IMR-90 (cell line): Measurements from ENCODE around the gene OPN1LW. TPM values are rescaled to one million over a fixed set of nuclear protein-coding genes. Genes with fewer than 3 reads are reported as not detected.

Experiments
- ATAC-seq: fragments of 200-7000 bp; cut with Tn5 transposase; 2 replicates; pipeline ENCODE4 v1.9.1; 2020; ENCODE audit warnings: low read depth, mild to moderate bottlenecking, moderate library complexity
- BruUV-seq: library from RNA; stranded (reverse); fragments of 400-500 nt; replicated peaks from 2 replicates; lab custom pipeline; 2021; lab: Mats Ljungman, UMichigan
- CTCF ChIA-PET: fragments of 300-600 bp; formaldehyde crosslinking; extraction: SDS; loops from one replicate; lab custom pipeline; 2021; ENCODE audit warnings: antibody characterized with exemption; lab: Yijun Ruan, JAX
- POLR2A ChIA-PET: fragments of 300-600 bp; sonication (Branson Sonifier 250); formaldehyde crosslinking; loops from one replicate; lab custom pipeline; 2022; ENCODE audit warnings: antibody characterized with exemption; ENCODE audit not compliant: unreplicated experiment; lab: Charles Lee
- DNase-seq: peaks from one replicate; pipeline ENCODE4 v3.0.0; 2013
- H2AFZ ChIP-seq: replicated peaks from 2 replicates; pipeline ENCODE3; 2013; ENCODE audit warnings: low read length, mild to moderate bottlenecking; ENCODE audit not compliant: poor library complexity
- H2AK5ac ChIP-seq: 2 replicates; pipeline ENCODE4 v1.6.1; 2013; ENCODE audit warnings: low read depth, low read length, inconsistent platforms
- H2AK9ac ChIP-seq: replicated peaks from 2 replicates; pipeline ENCODE3; 2013; ENCODE audit warnings: mild to moderate bottlenecking, low read depth, low read length, moderate library complexity; ENCODE audit not compliant: poor library complexity
- H2BK120ac ChIP-seq: 2 replicates; pipeline ENCODE4 v1.6.1; 2013; ENCODE audit warnings: low read depth, low read length, inconsistent platforms
- H2BK15ac ChIP-seq: 3 replicates; pipeline ENCODE4 v1.6.1; 2013; ENCODE audit warnings: low read depth, low read length, inconsistent platforms
- H2BK20ac ChIP-seq: 2 replicates; pipeline ENCODE4 v1.6.1; 2013; ENCODE audit warnings: low read depth, mild to moderate bottlenecking, inconsistent platforms, low read length, moderate library complexity
- H2BK5ac ChIP-seq: 2 replicates; pipeline ENCODE4 v1.6.1; 2013; ENCODE audit warnings: mild to moderate bottlenecking, low read depth, low read length, inconsistent platforms; ENCODE audit not compliant: poor library complexity, severe bottlenecking
- H3K14ac ChIP-seq: replicated peaks from 2 replicates; pipeline ENCODE4 v1.6.1; 2013; ENCODE audit warnings: low read depth, low read length, inconsistent platforms
- H3K18ac ChIP-seq: 2 replicates; pipeline ENCODE4 v1.6.1; 2013; ENCODE audit warnings: low read depth, low read length, control low read depth
- H3K23ac ChIP-seq: 2 replicates; pipeline ENCODE4 v1.6.1; 2013; ENCODE audit warnings: low read depth, low read length, inconsistent platforms
- H3K27ac ChIP-seq: 2 replicates; pipeline ENCODE4 v1.5.1; 2013; ENCODE audit warnings: mild to moderate bottlenecking, control low read depth, low read length; ENCODE audit not compliant: insufficient read depth
- H3K27me3 ChIP-seq: 2 replicates; pipeline ENCODE4 v1.6.1; 2013; ENCODE audit warnings: low read length; ENCODE audit not compliant: control insufficient read depth, insufficient read depth
- H3K36me3 ChIP-seq: 2 replicates; pipeline ENCODE4 v1.6.1; 2013; ENCODE audit warnings: low read length, mixed read lengths; ENCODE audit not compliant: control insufficient read depth, insufficient read depth
- H3K4ac ChIP-seq: 2 replicates; pipeline ENCODE4 v1.6.1; 2013; ENCODE audit warnings: low read depth, low read length, inconsistent platforms
- H3K4me1 ChIP-seq: 2 replicates; pipeline ENCODE4 v1.6.1; 2013; ENCODE audit warnings: low read length, mixed read lengths; ENCODE audit not compliant: control insufficient read depth, insufficient read depth
- H3K4me2 ChIP-seq: 2 replicates; pipeline ENCODE4 v1.6.1; 2013; ENCODE audit warnings: low read depth, mild to moderate bottlenecking, control low read depth, low read length, moderate library complexity
- H3K4me3 ChIP-seq: 2 replicates; pipeline ENCODE4 v1.5.1; 2013; ENCODE audit warnings: low read depth, mild to moderate bottlenecking, control low read depth, low read length, moderate library complexity; ENCODE audit not compliant: insufficient read depth
- H3K56ac ChIP-seq: 2 replicates; pipeline ENCODE4 v1.6.1; 2013; ENCODE audit warnings: low read length, inconsistent platforms; ENCODE audit not compliant: insufficient read depth; ENCODE audit errors: extremely low read depth
- H3K79me1 ChIP-seq, 2 experiments: 2 replicates each; pipeline ENCODE4 v1.6.1; 2013; ENCODE audit warnings: low read length in 2 of 2, inconsistent platforms in 1 of 2, low read depth in 1 of 2
- H3K9ac ChIP-seq: 2 replicates; pipeline ENCODE4 v1.6.1; 2013; ENCODE audit warnings: low read depth, low read length, control low read depth
- H3K9me1 ChIP-seq: 2 replicates; pipeline ENCODE4 v1.6.1; 2013; ENCODE audit warnings: low read length, inconsistent platforms; ENCODE audit not compliant: insufficient read depth
- H3K9me3 ChIP-seq: 2 replicates; pipeline ENCODE4 v1.6.1; 2013; ENCODE audit warnings: low read length; ENCODE audit not compliant: control insufficient read depth, insufficient read depth
- H4K20me1 ChIP-seq: 2 replicates; pipeline ENCODE4 v1.6.1; 2013; ENCODE audit warnings: low read length, inconsistent platforms; ENCODE audit not compliant: insufficient read depth
- H4K5ac ChIP-seq: 2 replicates; pipeline ENCODE4 v1.6.1; 2013; ENCODE audit warnings: mild to moderate bottlenecking, low read depth, low read length, control low read depth
- H4K8ac ChIP-seq, 2 experiments: 2 replicates each; pipeline ENCODE4 v1.6.1; 2013; ENCODE audit warnings: low read depth in 2 of 2, low read length in 2 of 2, control low read depth in 1 of 2, inconsistent platforms in 1 of 2
- H4K91ac ChIP-seq: 2 replicates; pipeline ENCODE4 v1.6.1; 2013; ENCODE audit warnings: low read depth, low read length, inconsistent platforms; ENCODE audit not compliant: insufficient read depth
- CTCF ChIP-seq: conservative IDR thresholded peaks from 2 replicates; pipeline ENCODE4 v1.5.1; 2012; ENCODE audit warnings: mild to moderate bottlenecking, low read depth, low read length, improper control_type of control experiment
- WGBS, 2 experiments: methylation state at CpG; one replicate each; pipeline versions ENCODE4 v1.1.5 to v1.1.7; 2013; ENCODE audit warnings: missing lambda C conversion rate in 2 of 2; ENCODE audit not compliant: insufficient read length in 1 of 2; ENCODE audit errors: extremely low coverage in 2 of 2; 5-methylcytosine and 5-hydroxymethylcytosine counted together
- dilution Hi-C: fragments of 300-500 bp; cut with HindIII; formaldehyde crosslinking; loops from one replicate; pipeline ENCODE4 v1.14.3; 2018; ENCODE audit warnings: low sequenced_read_pairs; ENCODE audit not compliant: unreplicated experiment
- in situ Hi-C: fragments of 300-500 bp; cut with MboI; formaldehyde crosslinking; loops from 3 replicates; pipeline ENCODE4 v1.14.3; 2019; ENCODE audit warnings: low sequenced_read_pairs, inconsistent platforms, mixed read lengths
- intact Hi-C: fragments of 100-400 bp; cut with micrococcal nuclease; formaldehyde crosslinking; loops from 2 replicates; pipeline ENCODE4 v1.10.0; 2022
- polyA plus RNA-seq, 3 experiments: library from polyadenylated mRNA; depleted of rRNA; stranded (reverse); fragments of >200 nt; gene quantifications; 2 replicates each; pipeline ENCODE4 v1.2.3, GENCODE V29; 2012; ENCODE audit warnings: low replicate concordance in 1 of 3
- total RNA-seq: library from RNA; depleted of rRNA; stranded (reverse); fragments of >200 nt; gene quantifications from 2 replicates; pipeline ENCODE4 v1.2.3, GENCODE V29; 2012

OPN1LW gene
- total and polyA plus RNA-seq, 2 of the 4 experiments (the other 2 are of a cell fraction), result not detected

GRCh38 chrX:154140206-154140605 lies 3.8 kb upstream of the OPN1LW start:
- Histone ChIP-seq H4K5ac (no peak overlapping the region), H3K56ac (no peak overlapping the region), H3K23ac (no peak overlapping the region), H3K27ac (no peak overlapping the region), H2BK5ac (no peak overlapping the region), H3K14ac (no peak overlapping the region), H3K79me1 (no peaks in the 10 kb centered on the region), H3K9me3 (peaks cover 9% of the 10 kb centered on the region; the same call in 1 of the 2 replicates), H2BK15ac (no peak overlapping the region), H2AK5ac (no peak overlapping the region), H2BK120ac (no peak overlapping the region), H4K8ac (no peak overlapping the region), H3K4me2 (no peak overlapping the region), H4K91ac (no peak overlapping the region), H3K9me1 (no peaks in the 10 kb centered on the region), H3K18ac (no peak overlapping the region), H2AK9ac (no peak overlapping the region), H2AFZ (no peak overlapping the region), H3K9ac (no peak overlapping the region), H3K4me3 (no peak overlapping the region), H3K27me3 (peaks cover 12% of the 10 kb centered on the region), H3K36me3 (no peaks in the 10 kb centered on the region), H4K20me1 (no peaks in the 10 kb centered on the region), H3K4me1 (no peaks in the 10 kb centered on the region), H3K4ac (no peak overlapping the region), H2BK20ac (no peak overlapping the region)
- POLR2A ChIA-PET, result interaction anchor here (0.6 kb wide), 1 partner anchor 86 kb away, joined by 3 read pairs; no protein-coding TSS in a partner anchor
- TF ChIP-seq CTCF, result no peak
- dilution Hi-C loops (no loop called here), intact Hi-C loops (no loop called here), in situ Hi-C loops (no loop called here)
- WGBS, 2 experiments, result 80% methylated on average over 3 of the region's 12 CpGs; no CpG with 5 or more reads in 1 of the 2 experiments
- BruUV-seq, result no TSS peak
- no peak for DNase-seq
- ATAC-seq, result no peak
- CTCF ChIA-PET, result no interaction called here
